Liver (tissue), 9 donors: ENCODE results near the gene RALY. TPM values are rescaled to one million over a fixed set of nuclear protein-coding genes. Genes with fewer than 3 reads are reported as not detected.

Source experiments
- DNase-seq: peaks from one replicate; pipeline ENCODE4 v3.0.0-alpha.2; 2017; ENCODE audit warnings: low spot score
- H3K27ac ChIP-seq, 2 donors: one replicate each; pipeline ENCODE4 v1.7.0; 2013; ENCODE audit warnings: inconsistent platforms in 2 of 2, low read length in 2 of 2, control low read depth in 1 of 2, low read depth in 1 of 2, mild to moderate bottlenecking in 1 of 2
- H3K27me3 ChIP-seq, 4 donors: one replicate each; pipeline versions ENCODE4 v1.6.1 to v1.7.0; 2013; ENCODE audit warnings: low read length in 3 of 4, inconsistent platforms in 1 of 4, mild to moderate bottlenecking in 1 of 4, moderate library complexity in 1 of 4; ENCODE audit not compliant: control insufficient read depth in 4 of 4, insufficient read depth in 4 of 4
- H3K36me3 ChIP-seq, 4 donors: one replicate each; pipeline versions ENCODE4 v1.6.1 to v1.7.0; 2013; ENCODE audit warnings: low read length in 3 of 4, mild to moderate bottlenecking in 3 of 4, low read depth in 1 of 4, moderate library complexity in 1 of 4; ENCODE audit not compliant: control insufficient read depth in 4 of 4, insufficient read depth in 3 of 4
- H3K4me1 ChIP-seq, 4 donors: one replicate each; pipeline versions ENCODE4 v1.6.1 to v1.7.0; 2013; ENCODE audit warnings: low read length in 3 of 4, mild to moderate bottlenecking in 3 of 4, moderate library complexity in 1 of 4; ENCODE audit not compliant: control insufficient read depth in 4 of 4, insufficient read depth in 4 of 4
- H3K4me3 ChIP-seq, 3 donors: one replicate each; pipeline versions ENCODE4 v1.6.1 to v1.7.0; 2013; ENCODE audit warnings: low read length in 3 of 3, control low read depth in 1 of 3, low read depth in 1 of 3, mild to moderate bottlenecking in 1 of 3
- H3K9ac ChIP-seq, 2 donors: one replicate each; pipeline ENCODE4 v1.7.0; 2013; ENCODE audit warnings: low read length in 2 of 2, mild to moderate bottlenecking in 2 of 2, moderate library complexity in 2 of 2, control low read depth in 1 of 2, low read depth in 1 of 2
- H3K9me3 ChIP-seq, 4 donors: one replicate each; pipeline versions ENCODE4 v1.6.1 to v1.7.0; 2013; ENCODE audit warnings: low read length in 3 of 4; ENCODE audit not compliant: control insufficient read depth in 4 of 4
- EGR1 ChIP-seq, 2 donors: IDR thresholded peaks; 2 replicates each; pipeline ENCODE4 v1.6.1; 2016 to 2018; ENCODE audit warnings: antibody characterized with exemption in 2 of 2, low read depth in 2 of 2
- FOXA1 ChIP-seq: IDR thresholded peaks from 2 replicates; pipeline ENCODE4 v1.6.1; 2016; ENCODE audit warnings: antibody characterized with exemption
- FOXA2 ChIP-seq: IDR thresholded peaks from 2 replicates; pipeline ENCODE4 v1.6.1; 2016; ENCODE audit warnings: antibody characterized with exemption
- GABPA ChIP-seq, 2 donors: IDR thresholded peaks in 1 of 2; conservative IDR thresholded peaks in 1 of 2; 2 replicates each; pipeline ENCODE4 v1.6.1; 2016; ENCODE audit warnings: antibody characterized with exemption in 2 of 2, mild to moderate bottlenecking in 1 of 2, moderate library complexity in 1 of 2
- HNF4A ChIP-seq, 2 donors: conservative IDR thresholded peaks; 2 replicates each; pipeline ENCODE4 v1.6.1; 2016; ENCODE audit warnings: antibody characterized with exemption in 2 of 2, mild to moderate bottlenecking in 2 of 2
- HNF4G ChIP-seq: IDR thresholded peaks from 2 replicates; pipeline ENCODE4 v1.6.1; 2016; ENCODE audit warnings: antibody characterized with exemption
- JUND ChIP-seq, 2 donors: IDR thresholded peaks; 2 replicates each; pipeline ENCODE4 v1.6.1; 2016; ENCODE audit warnings: antibody characterized with exemption in 2 of 2
- MAX ChIP-seq: IDR thresholded peaks from 2 replicates; pipeline ENCODE4 v1.6.1; 2016; ENCODE audit warnings: antibody characterized with exemption
- NR2F2 ChIP-seq: IDR thresholded peaks from 2 replicates; pipeline ENCODE4 v1.6.1; 2016; ENCODE audit warnings: antibody characterized with exemption
- RAD21 ChIP-seq, 2 donors: IDR thresholded peaks; 2 replicates each; pipeline ENCODE4 v1.6.1; 2016; ENCODE audit warnings: antibody characterized with exemption in 2 of 2, mild to moderate bottlenecking in 2 of 2
- RXRA ChIP-seq, 2 donors: IDR thresholded peaks; 2 replicates each; pipeline ENCODE4 v1.6.1; 2017 to 2018; ENCODE audit warnings: antibody characterized with exemption in 2 of 2, mild to moderate bottlenecking in 1 of 2
- SP1 ChIP-seq: IDR thresholded peaks from 2 replicates; pipeline ENCODE4 v1.6.1; 2018; ENCODE audit warnings: antibody characterized with exemption, mild to moderate bottlenecking
- TAF1 ChIP-seq: conservative IDR thresholded peaks from 2 replicates; pipeline ENCODE4 v1.6.1; 2016; ENCODE audit warnings: antibody characterized with exemption, mild to moderate bottlenecking
- ZBTB33 ChIP-seq: IDR thresholded peaks from 2 replicates; pipeline ENCODE4 v1.6.1; 2016; ENCODE audit warnings: antibody characterized with exemption
- whole genome bisulfite sequencing: extraction: QIAGEN DNeasy Blood & Tissue Kit; methylation state at CpG from one replicate; pipeline ENCODE4 v1.1.7; 2013; 5-methylcytosine and 5-hydroxymethylcytosine counted together
- polyA plus RNA-seq, 2 donors: library from polyadenylated mRNA; stranded (reverse) in 1 of 2; unstranded in 1 of 2; fragments of 200-250 nt in 1 of 2; fragments of >200 nt in 1 of 2; fragmentation: Nextera tagmentation in 1 of 2; extraction: Ambion mirVana in 1 of 2; gene quantifications; one replicate each; pipeline versions ENCODE4 v1.2.1 to v1.2.3, GENCODE V29; 2013 to 2015
- total RNA-seq, 2 donors: library from RNA; depleted of rRNA; stranded (reverse); fragments of >200 nt; gene quantifications; one replicate each; pipeline ENCODE4 v1.2.3, GENCODE V29; 2014
- TF ChIP-seq, protein P1 (sequence below): IDR thresholded peaks from 2 replicates; pipeline ENCODE4 v1.6.1; 2016; ENCODE audit warnings: antibody characterized with exemption
- TF ChIP-seq, protein P2 (sequence below): fragments of 150-350 bp; IDR thresholded peaks from 2 replicates; pipeline ENCODE4 v1.5.1; 2017; ENCODE audit warnings: improper control_type of control experiment, low read depth, low read length; ENCODE audit not compliant: missing input control
- TF ChIP-seq, protein P3 (sequence below): IDR thresholded peaks from 2 replicates; pipeline ENCODE4 v1.6.1; 2016; ENCODE audit warnings: antibody characterized with exemption, mild to moderate bottlenecking
- donor health status: healthy.
- donor health status: healthy.
- donor health status: healthy.
- donor health status: healthy.
- donor health status: healthy.

The RALY gene
- total and polyA plus RNA-seq, 4 donors: 23.1 to 47.4 (median 33.3) TPM

- TF ChIP-seq TAF1 (no peak), SP1 (no peak), HNF4A (conservative IDR thresholded peaks at IDR 0.05) (no peak), MAX (no peak), NR2F2 (no peak), FOXA1 (no peak), HNF4G (no peak)
- TF ChIP-seq, protein P1, sequence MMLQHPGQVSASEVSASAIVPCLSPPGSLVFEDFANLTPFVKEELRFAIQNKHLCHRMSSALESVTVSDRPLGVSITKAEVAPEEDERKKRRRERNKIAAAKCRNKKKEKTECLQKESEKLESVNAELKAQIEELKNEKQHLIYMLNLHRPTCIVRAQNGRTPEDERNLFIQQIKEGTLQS: no peak
- TF ChIP-seq, protein P2, sequence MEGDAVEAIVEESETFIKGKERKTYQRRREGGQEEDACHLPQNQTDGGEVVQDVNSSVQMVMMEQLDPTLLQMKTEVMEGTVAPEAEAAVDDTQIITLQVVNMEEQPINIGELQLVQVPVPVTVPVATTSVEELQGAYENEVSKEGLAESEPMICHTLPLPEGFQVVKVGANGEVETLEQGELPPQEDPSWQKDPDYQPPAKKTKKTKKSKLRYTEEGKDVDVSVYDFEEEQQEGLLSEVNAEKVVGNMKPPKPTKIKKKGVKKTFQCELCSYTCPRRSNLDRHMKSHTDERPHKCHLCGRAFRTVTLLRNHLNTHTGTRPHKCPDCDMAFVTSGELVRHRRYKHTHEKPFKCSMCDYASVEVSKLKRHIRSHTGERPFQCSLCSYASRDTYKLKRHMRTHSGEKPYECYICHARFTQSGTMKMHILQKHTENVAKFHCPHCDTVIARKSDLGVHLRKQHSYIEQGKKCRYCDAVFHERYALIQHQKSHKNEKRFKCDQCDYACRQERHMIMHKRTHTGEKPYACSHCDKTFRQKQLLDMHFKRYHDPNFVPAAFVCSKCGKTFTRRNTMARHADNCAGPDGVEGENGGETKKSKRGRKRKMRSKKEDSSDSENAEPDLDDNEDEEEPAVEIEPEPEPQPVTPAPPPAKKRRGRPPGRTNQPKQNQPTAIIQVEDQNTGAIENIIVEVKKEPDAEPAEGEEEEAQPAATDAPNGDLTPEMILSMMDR: no peak
- H3K27ac ChIP-seq: no peak overlapping the region
- H3K4me1 ChIP-seq: peaks cover 0 to 12% (median 4%) of the 10 kb centered on the region in 4 donors
- H3K9ac ChIP-seq: no peak overlapping the region
- H3K27me3 ChIP-seq: no peaks in the 10 kb centered on the region
- DNase-seq: no peak
- H3K36me3 ChIP-seq: no peaks in the 10 kb centered on the region
- no peak overlapping the region for H3K4me3 ChIP-seq
- WGBS: 94% methylated on average over 9 of the region's 9 CpGs
- no peaks in the 10 kb centered on the region for H3K9me3 ChIP-seq
Observed at GRCh38 chr20:34040300-34040995, 46.7 kb downstream of the RALY start.

- TF ChIP-seq, protein P3, sequence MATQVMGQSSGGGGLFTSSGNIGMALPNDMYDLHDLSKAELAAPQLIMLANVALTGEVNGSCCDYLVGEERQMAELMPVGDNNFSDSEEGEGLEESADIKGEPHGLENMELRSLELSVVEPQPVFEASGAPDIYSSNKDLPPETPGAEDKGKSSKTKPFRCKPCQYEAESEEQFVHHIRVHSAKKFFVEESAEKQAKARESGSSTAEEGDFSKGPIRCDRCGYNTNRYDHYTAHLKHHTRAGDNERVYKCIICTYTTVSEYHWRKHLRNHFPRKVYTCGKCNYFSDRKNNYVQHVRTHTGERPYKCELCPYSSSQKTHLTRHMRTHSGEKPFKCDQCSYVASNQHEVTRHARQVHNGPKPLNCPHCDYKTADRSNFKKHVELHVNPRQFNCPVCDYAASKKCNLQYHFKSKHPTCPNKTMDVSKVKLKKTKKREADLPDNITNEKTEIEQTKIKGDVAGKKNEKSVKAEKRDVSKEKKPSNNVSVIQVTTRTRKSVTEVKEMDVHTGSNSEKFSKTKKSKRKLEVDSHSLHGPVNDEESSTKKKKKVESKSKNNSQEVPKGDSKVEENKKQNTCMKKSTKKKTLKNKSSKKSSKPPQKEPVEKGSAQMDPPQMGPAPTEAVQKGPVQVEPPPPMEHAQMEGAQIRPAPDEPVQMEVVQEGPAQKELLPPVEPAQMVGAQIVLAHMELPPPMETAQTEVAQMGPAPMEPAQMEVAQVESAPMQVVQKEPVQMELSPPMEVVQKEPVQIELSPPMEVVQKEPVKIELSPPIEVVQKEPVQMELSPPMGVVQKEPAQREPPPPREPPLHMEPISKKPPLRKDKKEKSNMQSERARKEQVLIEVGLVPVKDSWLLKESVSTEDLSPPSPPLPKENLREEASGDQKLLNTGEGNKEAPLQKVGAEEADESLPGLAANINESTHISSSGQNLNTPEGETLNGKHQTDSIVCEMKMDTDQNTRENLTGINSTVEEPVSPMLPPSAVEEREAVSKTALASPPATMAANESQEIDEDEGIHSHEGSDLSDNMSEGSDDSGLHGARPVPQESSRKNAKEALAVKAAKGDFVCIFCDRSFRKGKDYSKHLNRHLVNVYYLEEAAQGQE: no peak
- TF ChIP-seq TAF1: no peak
- TF ChIP-seq FOXA2: no peak
- no peak for TF ChIP-seq JUND (IDR thresholded peaks at IDR 0.05)
- no peak for TF ChIP-seq GABPA (IDR thresholded peaks at IDR 0.05 in 1 of 2, conservative IDR thresholded peaks at IDR 0.05 in 1 of 2)
- TF ChIP-seq HNF4G: no peak
- TF ChIP-seq RAD21 (IDR thresholded peaks at IDR 0.05): no peak
- no peak for TF ChIP-seq FOXA1
- no peak for TF ChIP-seq RXRA (IDR thresholded peaks at IDR 0.05)
- TF ChIP-seq, protein P1: no peak
- no peak for TF ChIP-seq NR2F2
- no peak for TF ChIP-seq HNF4A (conservative IDR thresholded peaks at IDR 0.05)
- TF ChIP-seq, protein P2: no peak
- TF ChIP-seq EGR1 (IDR thresholded peaks at IDR 0.05; ENCODE audit: low read depth in 2 of 2): no peak
- TF ChIP-seq ZBTB33: no peak
- TF ChIP-seq SP1: no peak
- no peak for TF ChIP-seq MAX
- 94% methylated on average over 4 of the region's 4 CpGs for WGBS
- no peak for DNase-seq
- no peak overlapping the region for H3K27ac ChIP-seq
- no peaks in the 10 kb centered on the region for H3K36me3 ChIP-seq
- H3K9me3 ChIP-seq: no peaks in the 10 kb centered on the region
- H3K4me3 ChIP-seq: no peak overlapping the region
- no peaks in the 10 kb centered on the region for H3K27me3 ChIP-seq
- peaks cover 0 to 16% (median 8%) of the 10 kb centered on the region in 4 donors for H3K4me1 ChIP-seq
- H3K9ac ChIP-seq: no peak overlapping the region
Observed at GRCh38 chr20:34041226-34041625, 47.5 kb downstream of the RALY start.
